Dermis blood vessel endothelial cell (primary cell): ENCODE measurements around the gene SELPLG. TPM values are rescaled to one million over a fixed set of nuclear protein-coding genes. Genes with fewer than 3 reads are reported as not detected.
"Not testable (repeated sequence)": the region's sequence is repeated elsewhere in the genome, so short reads cannot be mapped to it uniquely, and the experiment has no call there.

Source experiments
- DNase-seq: peaks from one replicate; pipeline ENCODE4 v3.0.0; 2010
- total RNA-seq: library from RNA; depleted of rRNA; stranded (reverse); fragments of >200 nt; gene quantifications from 2 replicates; pipeline ENCODE4 v1.2.3, GENCODE V29; 2014

Gene SELPLG
- total RNA-seq, 1 donor from 2014 or later: 0.85 TPM

- DNase-seq: no peak
Measured at GRCh38 chr12:108602976-108603704, 30.6 kb downstream of the SELPLG start.

DNA sequence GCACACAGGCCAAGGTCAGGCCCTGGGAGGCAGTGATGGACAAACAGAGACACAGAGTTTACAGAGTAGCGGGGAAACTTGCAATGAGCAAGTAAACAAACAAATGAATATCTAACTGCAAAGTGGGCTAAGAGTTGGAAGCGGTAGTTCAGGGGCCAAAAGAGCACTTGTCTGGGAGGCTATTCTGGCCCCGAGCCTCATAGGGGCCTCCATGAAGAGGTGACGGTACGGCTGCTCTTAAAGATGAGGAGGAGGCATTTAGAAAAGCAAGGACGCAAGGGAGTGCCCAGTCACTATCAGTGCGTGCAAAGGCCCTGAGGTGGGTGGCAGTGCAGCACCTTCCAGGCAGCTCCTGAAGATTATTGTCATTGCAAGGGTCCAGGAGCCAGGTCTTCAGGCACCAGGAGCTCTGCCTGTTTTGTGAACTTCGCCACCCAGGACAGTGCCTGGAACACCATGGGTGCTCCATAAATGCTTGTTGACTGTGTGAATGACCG is 31.4 kb downstream of the SELPLG start:
- no peak for DNase-seq

DNA sequence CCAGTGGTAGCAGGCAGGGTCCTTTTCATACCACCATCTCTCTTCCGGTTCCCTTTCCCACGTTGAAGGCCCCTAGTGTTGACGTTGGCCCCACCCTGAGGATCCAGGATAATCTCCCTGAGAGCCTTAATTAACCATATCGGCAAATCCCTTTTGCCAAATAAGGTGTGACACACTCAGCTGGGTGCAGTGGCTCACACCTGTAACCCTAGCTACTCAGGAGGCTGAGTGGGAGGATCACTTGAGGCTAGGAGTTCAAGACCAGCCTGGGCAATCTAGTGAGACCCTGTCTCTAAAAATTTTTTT is 33.0 kb downstream of the SELPLG start:
- no peak for DNase-seq

GRCh38 chr12:108599948-108600701 is 33.6 kb downstream of the SELPLG start:
- DNase-seq: no peak

- no peak for DNase-seq
Measured at GRCh38 chr12:108599541-108599940, 34.2 kb downstream of the SELPLG start.

- DNase-seq: no peak
Measured at GRCh38 chr12:108598553-108599250, 35.0 kb downstream of the SELPLG start.

DNA sequence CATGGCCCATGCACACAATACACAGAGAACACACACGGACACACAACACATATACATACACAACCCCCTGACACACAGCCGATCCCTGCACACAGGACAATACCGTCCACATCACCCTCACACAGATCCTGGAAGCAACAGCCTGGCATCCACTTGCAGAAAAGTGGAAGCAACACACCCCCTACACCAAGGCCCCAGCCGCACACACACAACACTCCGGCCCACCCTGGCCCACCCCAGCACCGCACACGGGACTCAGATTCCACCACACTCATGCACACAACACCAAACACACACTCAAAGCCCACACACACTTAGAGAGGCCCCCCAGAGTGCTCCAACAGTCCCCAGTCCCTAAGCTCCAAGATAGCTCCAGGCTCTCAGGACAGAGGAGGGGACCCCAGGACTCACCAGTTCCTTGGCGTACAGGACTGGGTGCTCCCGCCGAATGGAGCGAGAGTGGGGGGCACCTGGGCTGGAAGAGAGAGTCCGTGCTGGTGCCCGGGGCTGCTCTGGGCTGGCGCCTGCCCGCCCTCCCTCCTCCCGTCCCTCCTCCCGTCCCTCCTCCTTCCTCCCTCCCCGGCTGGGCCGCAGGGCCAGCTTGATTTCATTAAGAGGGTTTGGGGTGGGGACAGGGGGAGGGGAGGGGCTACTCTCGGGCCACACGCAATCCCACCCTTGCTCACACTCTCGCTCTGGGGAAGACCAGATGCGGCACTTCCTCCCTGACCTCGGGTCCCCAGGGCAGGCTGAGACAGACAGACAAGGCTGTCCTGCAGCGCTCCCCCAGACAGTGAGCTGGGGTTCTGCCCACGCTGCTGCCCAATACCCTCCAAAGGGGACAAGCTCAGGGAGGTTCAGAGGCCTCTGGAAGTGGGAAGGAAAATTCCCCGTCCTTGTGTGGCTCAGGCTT is 35.9 kb downstream of the SELPLG start, which contains the start of gene TMEM119:
TMEM119 (minus strand) TSS at position 526 of the 913 bp plus-strand sequence. CDS start 5,701 bp downstream, outside the sequence.
- no peak for DNase-seq

DNA sequence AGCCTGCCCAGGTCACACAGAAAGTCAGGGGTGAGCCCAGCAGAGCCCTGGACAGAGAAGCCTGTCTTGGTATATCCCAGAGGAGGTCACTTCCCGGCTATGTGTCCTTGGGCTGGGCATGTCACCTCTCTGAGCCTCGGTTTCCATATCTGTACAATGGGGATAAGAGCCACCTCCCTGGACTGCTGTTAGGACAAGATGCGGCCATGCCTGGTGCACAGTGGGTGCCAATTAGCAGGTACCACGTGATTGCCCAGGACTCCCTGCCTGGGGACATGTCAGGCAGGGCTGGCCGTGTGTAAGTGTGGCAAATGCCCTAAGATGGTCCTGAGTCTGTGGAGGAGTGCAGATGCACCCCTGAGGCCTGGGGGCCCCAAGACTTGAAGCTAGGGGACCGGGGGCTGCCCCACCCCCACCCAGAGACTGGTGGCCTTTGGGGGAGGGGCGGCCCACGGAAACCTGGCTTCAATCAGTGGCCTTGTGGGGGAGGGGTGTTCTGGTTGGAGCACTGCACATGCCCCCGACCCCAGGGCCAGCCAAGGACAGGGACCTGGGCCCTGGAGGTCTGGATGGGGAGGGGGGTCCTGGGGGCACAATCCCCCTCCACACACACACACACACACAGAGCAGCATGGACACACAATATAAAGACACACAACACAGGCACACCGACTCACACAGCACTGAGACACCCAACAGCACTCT is 36.7 kb downstream of the SELPLG start:
- no peak for DNase-seq

GRCh38 chr12:108595711-108596647 is 37.7 kb downstream of the SELPLG start:
- DNase-seq: no peak

DNA sequence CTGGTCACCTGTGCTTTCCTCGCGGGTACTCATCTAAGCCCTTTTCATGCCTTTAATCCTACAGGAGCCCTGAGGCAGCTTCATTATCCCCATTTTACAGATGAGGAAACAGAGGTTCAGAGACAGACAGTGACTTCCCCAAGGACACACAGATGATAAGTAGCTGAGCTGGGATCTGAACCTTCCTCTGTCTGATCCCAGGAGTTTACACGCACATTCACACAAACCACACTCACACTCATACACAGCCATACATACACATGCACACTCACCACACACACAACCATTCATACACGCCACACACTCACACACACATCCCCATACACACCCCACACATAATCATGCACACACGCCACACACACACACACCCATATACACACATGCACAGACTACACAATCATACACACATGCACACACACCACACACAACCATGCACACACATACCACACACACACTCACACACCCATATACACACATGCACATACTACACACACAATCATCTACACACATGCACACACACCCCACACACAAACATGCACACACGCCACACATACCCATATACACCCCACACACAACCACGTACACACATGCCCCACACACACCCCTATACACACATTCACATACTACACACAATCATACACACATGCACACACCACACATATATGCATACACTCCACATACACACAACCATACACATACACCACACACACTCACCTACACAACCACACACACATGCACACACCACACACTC is 38.6 kb downstream of the SELPLG start:
- DNase-seq: no peak

DNA sequence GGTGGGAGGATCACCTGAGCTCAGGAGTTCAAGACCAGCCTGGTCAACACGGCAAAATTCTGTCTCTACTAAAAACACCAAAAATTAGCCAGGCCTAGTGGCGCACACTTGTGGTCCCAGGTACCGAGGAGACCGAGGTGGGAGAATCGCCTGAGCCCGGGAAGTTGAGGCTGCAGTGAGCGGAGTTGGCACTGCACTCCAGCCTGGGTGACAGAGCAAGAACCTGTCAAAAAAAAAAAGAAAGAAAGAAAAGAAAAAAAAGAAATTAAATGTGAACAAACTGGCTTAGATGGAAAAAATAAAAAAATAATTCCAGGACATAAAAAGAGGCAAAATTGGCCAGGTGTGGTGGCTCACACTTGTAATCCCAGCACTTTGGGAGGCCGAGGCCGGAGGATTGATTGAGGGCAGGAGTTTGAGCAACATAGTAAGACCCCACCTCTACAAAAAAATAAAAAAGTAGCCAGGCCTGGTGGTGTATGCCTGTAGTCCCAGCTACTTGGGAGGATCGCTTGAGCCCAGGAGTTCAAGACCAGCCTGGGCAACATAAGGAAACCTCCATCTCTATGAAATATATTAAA is 39.3 kb downstream of the SELPLG start:
- no peak for DNase-seq

GRCh38 chr12:108592033-108592909 is 41.4 kb downstream of the SELPLG start:
- DNase-seq: no peak

DNA sequence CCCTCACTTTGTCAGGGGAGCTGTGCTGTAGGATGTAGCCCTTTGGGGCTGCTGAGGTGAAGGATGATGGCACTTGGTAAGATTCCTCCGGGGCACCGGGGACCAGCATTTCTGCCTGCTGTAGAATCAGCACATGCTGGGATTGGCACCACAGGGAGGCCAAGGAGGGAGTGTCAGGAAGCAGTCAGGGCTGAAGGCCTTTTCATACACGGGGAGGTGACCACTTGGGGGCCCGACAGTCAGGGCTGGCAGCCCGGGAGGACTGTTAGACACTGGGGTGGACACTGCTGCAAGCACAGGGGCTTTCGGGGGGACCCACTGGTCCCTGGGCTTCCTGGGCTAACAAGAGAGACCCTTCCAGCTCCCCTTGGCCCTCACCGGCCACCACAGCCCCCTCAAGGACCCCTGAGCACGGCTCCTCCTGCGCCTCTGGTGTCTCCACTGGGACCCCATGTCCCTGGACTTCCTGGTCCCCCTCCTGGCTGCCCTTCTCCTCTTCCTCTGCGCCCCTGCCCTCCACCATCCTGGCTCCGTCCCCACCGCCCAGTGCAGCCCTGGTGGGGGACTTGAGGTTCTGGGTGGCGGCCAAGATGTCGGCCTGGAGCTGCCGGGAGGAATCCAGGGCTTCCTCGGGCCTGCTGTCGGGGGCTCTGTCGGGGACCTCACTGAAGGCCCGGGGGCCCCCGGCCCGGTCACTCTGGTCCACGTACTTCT is 42.3 kb downstream of the SELPLG start:
- no peak for DNase-seq

GRCh38 chr12:108590463-108590862 is 43.2 kb downstream of the SELPLG start:
- DNase-seq: not testable (repeated sequence)

GRCh38 chr12:108589840-108590229 is 43.9 kb downstream of the SELPLG start:
- no peak for DNase-seq

- DNase-seq: no peak
Measured at GRCh38 chr12:108589028-108589839, 44.5 kb downstream of the SELPLG start.

DNA sequence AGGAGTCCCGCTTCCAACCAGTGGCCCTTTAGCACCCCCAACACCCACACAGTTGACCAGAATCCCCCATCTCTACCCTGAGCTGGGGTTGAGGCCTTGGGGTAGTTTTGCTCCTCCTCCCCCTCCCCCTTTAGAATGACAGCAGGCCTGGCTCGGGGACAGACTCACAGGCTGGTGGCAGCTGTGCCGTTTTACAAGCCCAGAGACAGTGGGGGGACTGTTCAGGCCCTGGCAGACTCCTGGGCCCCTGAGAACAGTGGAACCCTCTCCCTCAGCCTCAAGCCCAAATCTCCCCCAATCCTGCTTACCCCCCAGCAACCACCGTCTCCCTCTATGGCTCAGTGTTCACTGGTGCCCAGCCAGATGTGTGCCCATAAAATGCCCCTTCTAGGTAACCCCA is 45.9 kb downstream of the SELPLG start:
- DNase-seq: no peak
